ENCODE results near the gene FCAMR.

FCAMR gene

GRCh38 chr1:206935491-206936067, 34.7 kb downstream of the FCAMR start:
- no peak for DNase-seq (ENCODE audit: low read depth)
- H3K4me3 ChIP-seq (ENCODE audit: low read depth, low read length), result no peak overlapping the region
- TF ChIP-seq, protein P1, sequence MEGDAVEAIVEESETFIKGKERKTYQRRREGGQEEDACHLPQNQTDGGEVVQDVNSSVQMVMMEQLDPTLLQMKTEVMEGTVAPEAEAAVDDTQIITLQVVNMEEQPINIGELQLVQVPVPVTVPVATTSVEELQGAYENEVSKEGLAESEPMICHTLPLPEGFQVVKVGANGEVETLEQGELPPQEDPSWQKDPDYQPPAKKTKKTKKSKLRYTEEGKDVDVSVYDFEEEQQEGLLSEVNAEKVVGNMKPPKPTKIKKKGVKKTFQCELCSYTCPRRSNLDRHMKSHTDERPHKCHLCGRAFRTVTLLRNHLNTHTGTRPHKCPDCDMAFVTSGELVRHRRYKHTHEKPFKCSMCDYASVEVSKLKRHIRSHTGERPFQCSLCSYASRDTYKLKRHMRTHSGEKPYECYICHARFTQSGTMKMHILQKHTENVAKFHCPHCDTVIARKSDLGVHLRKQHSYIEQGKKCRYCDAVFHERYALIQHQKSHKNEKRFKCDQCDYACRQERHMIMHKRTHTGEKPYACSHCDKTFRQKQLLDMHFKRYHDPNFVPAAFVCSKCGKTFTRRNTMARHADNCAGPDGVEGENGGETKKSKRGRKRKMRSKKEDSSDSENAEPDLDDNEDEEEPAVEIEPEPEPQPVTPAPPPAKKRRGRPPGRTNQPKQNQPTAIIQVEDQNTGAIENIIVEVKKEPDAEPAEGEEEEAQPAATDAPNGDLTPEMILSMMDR (IDR thresholded peaks at IDR 0.05; ENCODE audit: low read depth, low read length, missing control alignments), result peak; percentile 68

GRCh38 chr1:206933333-206933945, 36.8 kb downstream of the FCAMR start:
- no peak for DNase-seq (ENCODE audit: low read depth)
- no peak overlapping the region for H3K4me3 ChIP-seq (ENCODE audit: low read depth, low read length)
- TF ChIP-seq, protein P1 (IDR thresholded peaks at IDR 0.05; ENCODE audit: low read depth, low read length, missing control alignments), result peak; percentile 87

GRCh38 chr1:206932177-206932576, 38.1 kb downstream of the FCAMR start:
- TF ChIP-seq, protein P1 (IDR thresholded peaks at IDR 0.05; ENCODE audit: low read depth, low read length, missing control alignments), result no peak
- no peak overlapping the region for H3K4me3 ChIP-seq (ENCODE audit: low read depth, low read length)
- no peak for DNase-seq (ENCODE audit: low read depth)

GRCh38 chr1:206931709-206932108, 38.6 kb downstream of the FCAMR start:
- no peak for DNase-seq (ENCODE audit: low read depth)
- no peak overlapping the region for H3K4me3 ChIP-seq (ENCODE audit: low read depth, low read length)
- TF ChIP-seq, protein P1 (IDR thresholded peaks at IDR 0.05; ENCODE audit: low read depth, low read length, missing control alignments), result peak; percentile 51

DNA sequence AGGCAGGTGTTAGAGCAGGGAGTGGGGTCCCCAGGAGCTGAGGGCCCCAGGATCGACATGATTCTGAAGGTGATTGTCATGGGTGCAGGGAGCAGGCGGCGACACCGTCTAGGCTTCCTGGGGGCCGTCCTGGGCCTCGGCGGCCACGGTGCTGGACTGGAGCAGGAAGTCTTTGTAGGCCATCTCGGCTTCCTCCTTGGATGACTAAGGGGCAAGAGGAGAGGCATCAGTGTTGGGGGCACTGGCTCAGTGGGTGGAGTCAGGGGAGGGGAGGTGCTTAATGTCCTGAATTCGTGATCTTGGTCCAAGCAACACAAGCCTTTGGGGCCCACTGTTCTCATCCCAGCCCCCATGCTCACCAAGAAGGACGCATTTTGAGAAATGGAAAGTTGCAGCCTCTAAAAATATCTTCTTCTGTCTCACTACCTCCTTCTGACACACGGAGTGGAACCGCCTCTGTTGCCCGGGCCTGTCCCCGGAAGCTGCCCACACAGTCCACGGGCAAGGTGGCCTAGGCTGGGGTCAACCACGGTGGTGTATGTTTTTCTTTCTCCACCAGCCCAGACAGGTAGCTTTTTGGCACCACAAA, 40.0 kb downstream of the FCAMR start:
- TF ChIP-seq, protein P1 (IDR thresholded peaks at IDR 0.05; ENCODE audit: low read depth, low read length, missing control alignments), result no peak

GRCh38 chr1:206929524-206929923, 40.7 kb downstream of the FCAMR start:
- H3K4me3 ChIP-seq (ENCODE audit: low read depth, low read length), result peak overlapping the region; percentile 30; the same call in 1 of the 2 replicates
- no peak for DNase-seq (ENCODE audit: low read depth)
- TF ChIP-seq, protein P1 (IDR thresholded peaks at IDR 0.05; ENCODE audit: low read depth, low read length, missing control alignments), result peak; percentile 45

More for the DNA sequence above, 40.0 kb downstream of the FCAMR start:
- peak; percentile 93 for DNase-seq (ENCODE audit: low read depth)
- H3K4me3 ChIP-seq (ENCODE audit: low read depth, low read length), result peak overlapping the region; percentile 30
